Measurements from ENCODE around the gene PRR12. TPM values are rescaled to one million over a fixed set of nuclear protein-coding genes. Genes with fewer than 3 reads are reported as not detected.

The PRR12 gene
- total and polyA plus RNA-seq, 2 donors (not counting 3 experiments of a cell fraction or from before 2014, with no cell fraction given): 1.9 to 37.0 TPM

GRCh38 chr19:49662011-49662410 is 71.0 kb downstream of the PRR12 start:
- Histone ChIP-seq H3K79me2 (ENCODE audit: control insufficient read depth, insufficient read depth, low read length) (peaks cover 13% of the 10 kb centered on the region), H4K20me1 (replicated peaks; ENCODE audit: control insufficient read depth, extremely low read depth, insufficient read depth, low read length) (no peaks in the 10 kb centered on the region), H2AFZ (ENCODE audit: low read depth, low read length) (no peak overlapping the region), H3K9me3 (replicated peaks; ENCODE audit: control insufficient read depth, insufficient read depth, low read length) (no peaks in the 10 kb centered on the region), H3K9me1 (replicated peaks; ENCODE audit: control insufficient read depth, extremely low read depth, insufficient read depth, low read length) (no peaks in the 10 kb centered on the region), H3K9ac (replicated peaks; ENCODE audit: extremely low read depth, insufficient read depth, low read length) (no peak overlapping the region), H3K4me1 (ENCODE audit: control insufficient read depth, extremely low read depth, insufficient read depth, low read length) (peaks cover 8% of the 10 kb centered on the region), H3K4me3 (replicated peaks in 1 of 3; ENCODE audit: insufficient read depth in 1 of 3, low read depth in 1 of 3, low read length in 3 of 3) (no peak overlapping the region), H3K4me2 (ENCODE audit: insufficient read depth, low read length) (no peak overlapping the region), H3K27ac (ENCODE audit: insufficient read depth, low read depth, low read length) (no peak overlapping the region), H3K27me3 (ENCODE audit: control insufficient read depth in 2 of 2, insufficient read depth in 2 of 2, low read length in 2 of 2) (no peaks in the 10 kb centered on the region), H3K36me3 (ENCODE audit: control insufficient read depth in 2 of 2, extremely low read depth in 1 of 2, insufficient read depth in 2 of 2, low read length in 2 of 2) (peaks cover 10 to 48% of the 10 kb centered on the region in 2 experiments)
- intact Hi-C loops (cut with micrococcal nuclease) (no loop called here), dilution Hi-C loops (cut with MboI; ENCODE audit: extremely low pct_ligation_motif_present, low sequenced_read_pairs) (no loop called here)
- TF ChIP-seq CTCF (IDR thresholded peaks at IDR 0.05; ENCODE audit: extremely low read depth in 1 of 2, insufficient read depth in 1 of 2, low read depth in 1 of 2, low read length in 2 of 2) (no peak), POLR2AphosphoS5 (IDR thresholded peaks at IDR 0.05; ENCODE audit: insufficient read depth, low read depth, low read length) (no peak), FOS (IDR thresholded peaks at IDR 0.05; ENCODE audit: borderline replicate concordance, insufficient read depth, low read length) (no peak), EZH2 (IDR thresholded peaks at IDR 0.05; ENCODE audit: borderline replicate concordance, low read depth, low read length, severe bottlenecking) (no peak), JUN (IDR thresholded peaks at IDR 0.05; ENCODE audit: borderline replicate concordance, insufficient read depth, insufficient read length, low read depth) (no peak), POLR2A (IDR thresholded peaks at IDR 0.05; ENCODE audit: low read depth, low read length) (no peak), GATA2 (IDR thresholded peaks at IDR 0.05; ENCODE audit: insufficient read depth, insufficient read length, low read depth, low read length) (no peak), MYC (IDR thresholded peaks at IDR 0.05; ENCODE audit: low read depth, low read length) (no peak)
- TF ChIP-seq, protein P1, sequence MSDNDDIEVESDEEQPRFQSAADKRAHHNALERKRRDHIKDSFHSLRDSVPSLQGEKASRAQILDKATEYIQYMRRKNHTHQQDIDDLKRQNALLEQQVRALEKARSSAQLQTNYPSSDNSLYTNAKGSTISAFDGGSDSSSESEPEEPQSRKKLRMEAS (IDR thresholded peaks at IDR 0.05; ENCODE audit: insufficient read depth, insufficient read length): no peak
- ChIA-PET POLR2A (no interaction called here), CTCF (interaction anchor here (1.4 kb wide), 1 partner anchor 10 kb away, joined by 3 read pairs; no protein-coding TSS in a partner anchor)
- no peak for FAIRE-seq
- BruUV-seq (replicated peaks): TSS peak; percentile 16
- DNase-seq (ENCODE audit: low read depth, low spot score): no peak
